Subcutaneous abdominal adipose tissue (tissue), 5 donors: ENCODE data around the gene CLTB.
A peak's percentile ranks its signal among the peaks of the same experiment; 100 is the strongest.

Source experiments
- H3K27ac ChIP-seq: one replicate; pipeline ENCODE4 v1.7.0; 2013; ENCODE audit warnings: low read depth, mild to moderate bottlenecking, inconsistent platforms, low read length, moderate library complexity
- H3K27me3 ChIP-seq, 5 donors: one replicate each; pipeline ENCODE4 v1.7.0; 2013; ENCODE audit warnings: low read length in 5 of 5, inconsistent platforms in 1 of 5; ENCODE audit not compliant: control insufficient read depth in 5 of 5, insufficient read depth in 4 of 5
- H3K36me3 ChIP-seq, 5 donors: one replicate each; pipeline ENCODE4 v1.7.0; 2013; ENCODE audit warnings: low read length in 5 of 5; ENCODE audit not compliant: control insufficient read depth in 5 of 5, insufficient read depth in 5 of 5
- H3K4me1 ChIP-seq, 5 donors: one replicate each; pipeline ENCODE4 v1.7.0; 2013; ENCODE audit warnings: low read length in 5 of 5, mild to moderate bottlenecking in 3 of 5, moderate library complexity in 1 of 5; ENCODE audit not compliant: control insufficient read depth in 5 of 5, insufficient read depth in 5 of 5
- H3K4me3 ChIP-seq, 5 donors: one replicate each; pipeline ENCODE4 v1.7.0; 2013; ENCODE audit warnings: low read length in 5 of 5, low read depth in 1 of 5
- H3K9ac ChIP-seq, 5 donors: one replicate each; pipeline ENCODE4 v1.7.0; 2013; ENCODE audit warnings: low read length in 5 of 5, mild to moderate bottlenecking in 4 of 5, moderate library complexity in 3 of 5
- H3K9me3 ChIP-seq, 5 donors: one replicate each; pipeline ENCODE4 v1.7.0; 2013; ENCODE audit warnings: low read length in 5 of 5; ENCODE audit not compliant: control insufficient read depth in 5 of 5
- donor health status: healthy.
- donor health status: healthy.
- donor health status: healthy.
- donor health status: healthy.
- donor health status: healthy.

Gene CLTB

GRCh38 chr5:176371621-176372539 lies 44.5 kb downstream of the CLTB start:
- peaks cover 3 to 11% (median 9%) of the 10 kb centered on the region in 5 donors for H3K4me1 ChIP-seq
- H3K27me3 ChIP-seq: no peaks in the 10 kb centered on the region
- H3K36me3 ChIP-seq: peaks cover 0 to 30% (median 15%) of the 10 kb centered on the region in 5 donors
- H3K4me3 ChIP-seq: no peak overlapping the region
- H3K27ac ChIP-seq: no peak overlapping the region
- H3K9me3 ChIP-seq: no peaks in the 10 kb centered on the region
- H3K9ac ChIP-seq: no peak overlapping the region

GRCh38 chr5:176369934-176370711 lies 46.2 kb downstream of the CLTB start:
- Histone ChIP-seq H3K9ac (no peak overlapping the region), H3K36me3 (peaks cover 0 to 30% (median 15%) of the 10 kb centered on the region in 5 donors), H3K27me3 (no peaks in the 10 kb centered on the region)

GRCh38 chr5:176368726-176369125 lies 47.6 kb downstream of the CLTB start:
- peaks cover 3 to 30% (median 28%) of the 10 kb centered on the region in 5 donors for H3K4me1 ChIP-seq
- H3K9ac ChIP-seq: no peak overlapping the region
- no peak overlapping the region for H3K4me3 ChIP-seq
- H3K36me3 ChIP-seq: peaks cover 0 to 30% (median 15%) of the 10 kb centered on the region in 5 donors
- no peak overlapping the region for H3K27ac ChIP-seq
- no peaks in the 10 kb centered on the region for H3K27me3 ChIP-seq
- no peaks in the 10 kb centered on the region for H3K9me3 ChIP-seq

More at GRCh38 chr5:176369934-176370711, 46.2 kb downstream of the CLTB start:
- H3K27ac ChIP-seq: no peak overlapping the region
- no peak overlapping the region for H3K4me3 ChIP-seq
- peaks cover 3 to 25% (median 22%) of the 10 kb centered on the region in 5 donors for H3K4me1 ChIP-seq
- H3K9me3 ChIP-seq: no peaks in the 10 kb centered on the region

- peak overlapping the region in 4 of 5 donors; percentile 41 to 81 (median 74) for H3K9ac ChIP-seq
- H3K9me3 ChIP-seq: no peaks in the 10 kb centered on the region
- H3K4me1 ChIP-seq: peaks cover 0 to 29% (median 25%) of the 10 kb centered on the region in 5 donors
- no peaks in the 10 kb centered on the region for H3K27me3 ChIP-seq
- H3K4me3 ChIP-seq: peak overlapping the region in 4 of 5 donors; percentile 81 to 87 (median 86)
- H3K27ac ChIP-seq: no peak overlapping the region
- H3K36me3 ChIP-seq: peaks cover 0 to 24% (median 11%) of the 10 kb centered on the region in 5 donors
These were observed 50.0 kb downstream of the CLTB start for GRCh38 chr5:176366232-176366894.

- H3K27ac ChIP-seq: no peak within 1 kb of the TSS
- no peaks in the 10 kb centered on the region for H3K9me3 ChIP-seq
- H3K4me1 ChIP-seq: peaks cover 0 to 36% (median 32%) of the 10 kb centered on the region in 5 donors
- H3K4me3 ChIP-seq: peak within 1 kb of the TSS; percentile 79 to 87 (median 85)
- peak within 1 kb of the TSS; percentile 79 to 89 (median 81) for H3K9ac ChIP-seq
- no peaks in the 10 kb centered on the region for H3K27me3 ChIP-seq
- peaks cover 0 to 24% (median 10%) of the 10 kb centered on the region in 5 donors for H3K36me3 ChIP-seq
These were observed 50.7 kb downstream of the CLTB start, which contains the start of gene ARL10 for GRCh38 chr5:176365351-176366231. Gene ARL10, plus strand, starts transcription at chr5:176365487. Its CDS starts 77 bp downstream, at chr5:176365564.

GRCh38 chr5:176364765-176365350 lies 51.5 kb downstream of the CLTB start:
- H3K27ac ChIP-seq: no peak overlapping the region
- H3K36me3 ChIP-seq: peaks cover 0 to 16% (median 9%) of the 10 kb centered on the region in 5 donors
- no peaks in the 10 kb centered on the region for H3K9me3 ChIP-seq
- H3K27me3 ChIP-seq: no peaks in the 10 kb centered on the region
- peak overlapping the region; percentile 79 to 87 (median 85) for H3K4me3 ChIP-seq
- H3K4me1 ChIP-seq: peaks cover under 1 to 41% (median 36%) of the 10 kb centered on the region in 5 donors
- peak overlapping the region; percentile 76 to 89 (median 80) for H3K9ac ChIP-seq

- peak overlapping the region in 3 of 5 donors; percentile 72 to 97 (median 88) for H3K9ac ChIP-seq
- H3K4me1 ChIP-seq: peaks cover 3 to 45% (median 38%) of the 10 kb centered on the region in 5 donors
- peak overlapping the region; percentile 60 for H3K27ac ChIP-seq
- peak overlapping the region; percentile 75 to 96 (median 93) for H3K4me3 ChIP-seq
- H3K9me3 ChIP-seq: no peaks in the 10 kb centered on the region
- no peaks in the 10 kb centered on the region for H3K27me3 ChIP-seq
- peaks cover 0 to 8% (median 4%) of the 10 kb centered on the region in 5 donors for H3K36me3 ChIP-seq
These were observed 54.2 kb downstream of the CLTB start for GRCh38 chr5:176362233-176362490.

GRCh38 chr5:176361437-176362232 lies 54.7 kb downstream of the CLTB start, which contains the start of gene KIAA1191:
Gene KIAA1191, minus strand, starts transcription at chr5:176361764. Its CDS starts 2,256 bp downstream, at chr5:176359508.
- Histone ChIP-seq H3K4me3 (peak within 1 kb of the TSS; percentile 75 to 96 (median 93)), H3K9ac (peak within 1 kb of the TSS; percentile 76 to 97 (median 88)), H3K9me3 (no peaks in the 10 kb centered on the region), H3K4me1 (peaks cover 3 to 45% (median 38%) of the 10 kb centered on the region in 5 donors), H3K36me3 (peaks cover 0 to 9% (median 5%) of the 10 kb centered on the region in 5 donors), H3K27ac (peak within 1 kb of the TSS; percentile 60), H3K27me3 (no peaks in the 10 kb centered on the region)
